ENCODE results near the gene DLGAP1.

DNA sequence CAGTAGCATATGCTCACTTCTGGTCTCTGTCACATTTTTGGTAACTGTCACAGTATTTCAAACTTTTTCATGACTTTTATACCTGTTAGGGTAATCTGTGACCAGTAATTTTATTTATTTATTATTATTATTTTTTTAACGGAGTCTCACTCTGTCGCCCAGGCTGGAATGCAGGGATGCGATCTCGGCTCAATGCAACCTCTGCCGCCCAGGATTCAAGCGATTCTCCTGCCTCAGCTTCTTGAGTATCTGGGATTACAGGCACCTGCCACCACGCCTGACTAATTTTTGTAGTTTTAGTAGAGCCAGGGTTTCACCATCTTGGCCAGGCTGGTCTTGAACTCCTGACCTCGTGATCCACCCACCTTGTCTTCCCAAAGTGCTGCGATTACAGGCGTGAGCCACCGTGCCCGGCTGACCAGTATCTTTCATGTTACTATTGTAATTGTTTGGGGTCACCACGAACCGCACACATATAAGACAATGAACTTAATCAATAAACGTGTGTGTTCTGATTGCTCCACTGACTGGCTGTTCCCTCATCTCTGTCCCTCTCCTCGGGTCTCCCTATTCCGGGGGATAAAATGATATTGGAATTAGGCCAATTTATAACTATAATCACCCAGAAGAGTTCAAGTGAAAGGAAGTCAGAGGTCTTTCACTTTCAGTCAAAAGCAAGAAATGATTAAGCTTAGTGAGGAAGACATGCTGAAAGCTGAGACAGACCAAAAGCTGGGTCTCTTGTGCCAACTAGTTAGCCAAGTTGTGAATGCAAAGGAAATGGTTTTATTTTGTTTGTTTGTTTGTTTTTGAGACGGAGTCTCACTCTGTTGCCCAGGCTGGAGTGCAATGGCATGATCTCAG is 982.2 kb downstream of the DLGAP1 start:
- TF ChIP-seq, protein P1, sequence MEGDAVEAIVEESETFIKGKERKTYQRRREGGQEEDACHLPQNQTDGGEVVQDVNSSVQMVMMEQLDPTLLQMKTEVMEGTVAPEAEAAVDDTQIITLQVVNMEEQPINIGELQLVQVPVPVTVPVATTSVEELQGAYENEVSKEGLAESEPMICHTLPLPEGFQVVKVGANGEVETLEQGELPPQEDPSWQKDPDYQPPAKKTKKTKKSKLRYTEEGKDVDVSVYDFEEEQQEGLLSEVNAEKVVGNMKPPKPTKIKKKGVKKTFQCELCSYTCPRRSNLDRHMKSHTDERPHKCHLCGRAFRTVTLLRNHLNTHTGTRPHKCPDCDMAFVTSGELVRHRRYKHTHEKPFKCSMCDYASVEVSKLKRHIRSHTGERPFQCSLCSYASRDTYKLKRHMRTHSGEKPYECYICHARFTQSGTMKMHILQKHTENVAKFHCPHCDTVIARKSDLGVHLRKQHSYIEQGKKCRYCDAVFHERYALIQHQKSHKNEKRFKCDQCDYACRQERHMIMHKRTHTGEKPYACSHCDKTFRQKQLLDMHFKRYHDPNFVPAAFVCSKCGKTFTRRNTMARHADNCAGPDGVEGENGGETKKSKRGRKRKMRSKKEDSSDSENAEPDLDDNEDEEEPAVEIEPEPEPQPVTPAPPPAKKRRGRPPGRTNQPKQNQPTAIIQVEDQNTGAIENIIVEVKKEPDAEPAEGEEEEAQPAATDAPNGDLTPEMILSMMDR (IDR thresholded peaks at IDR 0.05; ENCODE audit: insufficient read depth, low read length) = no peak
- TF ChIP-seq POLR2AphosphoS5 (IDR thresholded peaks at IDR 0.05; ENCODE audit: low read depth) (no peak), GABPA (IDR thresholded peaks at IDR 0.05; ENCODE audit: low read depth) (no peak), SPI1 (IDR thresholded peaks at IDR 0.05; ENCODE audit: borderline replicate concordance, low read depth) (no peak)
- TF ChIP-seq, protein P2, sequence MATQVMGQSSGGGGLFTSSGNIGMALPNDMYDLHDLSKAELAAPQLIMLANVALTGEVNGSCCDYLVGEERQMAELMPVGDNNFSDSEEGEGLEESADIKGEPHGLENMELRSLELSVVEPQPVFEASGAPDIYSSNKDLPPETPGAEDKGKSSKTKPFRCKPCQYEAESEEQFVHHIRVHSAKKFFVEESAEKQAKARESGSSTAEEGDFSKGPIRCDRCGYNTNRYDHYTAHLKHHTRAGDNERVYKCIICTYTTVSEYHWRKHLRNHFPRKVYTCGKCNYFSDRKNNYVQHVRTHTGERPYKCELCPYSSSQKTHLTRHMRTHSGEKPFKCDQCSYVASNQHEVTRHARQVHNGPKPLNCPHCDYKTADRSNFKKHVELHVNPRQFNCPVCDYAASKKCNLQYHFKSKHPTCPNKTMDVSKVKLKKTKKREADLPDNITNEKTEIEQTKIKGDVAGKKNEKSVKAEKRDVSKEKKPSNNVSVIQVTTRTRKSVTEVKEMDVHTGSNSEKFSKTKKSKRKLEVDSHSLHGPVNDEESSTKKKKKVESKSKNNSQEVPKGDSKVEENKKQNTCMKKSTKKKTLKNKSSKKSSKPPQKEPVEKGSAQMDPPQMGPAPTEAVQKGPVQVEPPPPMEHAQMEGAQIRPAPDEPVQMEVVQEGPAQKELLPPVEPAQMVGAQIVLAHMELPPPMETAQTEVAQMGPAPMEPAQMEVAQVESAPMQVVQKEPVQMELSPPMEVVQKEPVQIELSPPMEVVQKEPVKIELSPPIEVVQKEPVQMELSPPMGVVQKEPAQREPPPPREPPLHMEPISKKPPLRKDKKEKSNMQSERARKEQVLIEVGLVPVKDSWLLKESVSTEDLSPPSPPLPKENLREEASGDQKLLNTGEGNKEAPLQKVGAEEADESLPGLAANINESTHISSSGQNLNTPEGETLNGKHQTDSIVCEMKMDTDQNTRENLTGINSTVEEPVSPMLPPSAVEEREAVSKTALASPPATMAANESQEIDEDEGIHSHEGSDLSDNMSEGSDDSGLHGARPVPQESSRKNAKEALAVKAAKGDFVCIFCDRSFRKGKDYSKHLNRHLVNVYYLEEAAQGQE (IDR thresholded peaks at IDR 0.05; ENCODE audit: insufficient replicate concordance, low read depth) = no peak

Data from HL-60 (cell line).